Panc1 (cell line): ENCODE measurements around the gene ISM1. TPM values are rescaled to one million over a fixed set of nuclear protein-coding genes. Genes with fewer than 3 reads are reported as not detected.

Experiments
- ATAC-seq: fragments of 200-7000 bp; cut with Tn5 transposase; 2 replicates; pipeline ENCODE4 v1.9.1; 2020; ENCODE audit warnings: mild to moderate bottlenecking, moderate library complexity
- BruUV-seq: library from RNA; stranded (reverse); fragments of 400-500 nt; replicated peaks from 2 replicates; lab custom pipeline; 2021; lab: Mats Ljungman, UMichigan
- CTCF ChIA-PET: fragments of 300-600 bp; sonication (Branson Sonifier 250); formaldehyde crosslinking; loops from one replicate; lab custom pipeline; 2022; ENCODE audit warnings: antibody characterized with exemption; lab: Charles Lee
- POLR2A ChIA-PET: fragments of 300-600 bp; sonication (Branson Sonifier 250); formaldehyde crosslinking; loops from one replicate; lab custom pipeline; 2022; ENCODE audit warnings: antibody characterized with exemption; lab: Charles Lee
- DNase-seq: peaks from one replicate; pipeline ENCODE4 v3.0.0-alpha.2; 2010; ENCODE audit warnings: low read depth, low spot score
- H3K27ac ChIP-seq: 2 replicates; pipeline ENCODE4 v1.5.1; 2011; ENCODE audit warnings: mild to moderate bottlenecking, low read length, inconsistent platforms
- H3K27me3 ChIP-seq: fragments of 200-500 bp; sonication (Bioruptor generic); 2 replicates; pipeline ENCODE4 v1.6.0; 2014; ENCODE audit warnings: low read length, inconsistent platforms; ENCODE audit not compliant: control insufficient read depth, insufficient read depth
- H3K36me3 ChIP-seq: fragments of 200-500 bp; sonication (Bioruptor generic); 2 replicates; pipeline ENCODE4 v1.5.1; 2014; ENCODE audit warnings: inconsistent platforms, mild to moderate bottlenecking, low read length, moderate library complexity; ENCODE audit not compliant: control insufficient read depth, insufficient read depth
- H3K4me1 ChIP-seq: 2 replicates; pipeline ENCODE4 v1.5.1; 2011; ENCODE audit warnings: inconsistent platforms, mild to moderate bottlenecking, low read length, moderate library complexity; ENCODE audit not compliant: control insufficient read depth, insufficient read depth
- H3K4me3 ChIP-seq, 2 experiments: 2 replicates each; pipeline ENCODE4 v1.5.1; 2011 to 2012; ENCODE audit warnings: low read depth in 2 of 2, low read length in 2 of 2, mild to moderate bottlenecking in 2 of 2, inconsistent platforms in 1 of 2, moderate library complexity in 1 of 2
- H3K9me3 ChIP-seq: fragments of 200-500 bp; sonication (Bioruptor generic); 2 replicates; pipeline ENCODE4 v1.5.1; 2014; ENCODE audit warnings: low read depth, mild to moderate bottlenecking, inconsistent platforms, low read length, moderate library complexity; ENCODE audit not compliant: control insufficient read depth, insufficient read depth
- POLR2AphosphoS5 ChIP-seq: IDR thresholded peaks from 2 replicates; pipeline ENCODE4 v1.6.1; 2012; ENCODE audit warnings: mild to moderate bottlenecking, low read depth, low read length, moderate library complexity
- REST ChIP-seq, 2 experiments: IDR thresholded peaks; 2 replicates each; pipeline ENCODE4 v1.6.1; 2011 to 2012; ENCODE audit warnings: low read depth in 2 of 2, control low read depth in 1 of 2, low read length in 1 of 2, mild to moderate bottlenecking in 1 of 2, moderate library complexity in 1 of 2; ENCODE audit not compliant: insufficient read depth in 1 of 2
- SIN3A ChIP-seq: IDR thresholded peaks from 2 replicates; pipeline ENCODE4 v1.6.1; 2012; ENCODE audit warnings: low read depth, mild to moderate bottlenecking, low read length, moderate library complexity, borderline replicate concordance; ENCODE audit not compliant: insufficient read depth
- TCF7L2 ChIP-seq: IDR thresholded peaks from 2 replicates; pipeline ENCODE4 v1.6.1; 2011; ENCODE audit warnings: mild to moderate bottlenecking, low read depth, low read length, inconsistent platforms
- in situ Hi-C: cut with HindIII; loops from 2 replicates; pipeline ENCODE4 v1.10.0; 2016; ENCODE audit warnings: low sequenced_read_pairs, low pct_unique_long_range_greater_than_20kb
- intact Hi-C: fragments of 100-400 bp; cut with micrococcal nuclease; formaldehyde crosslinking; loops from one replicate; pipeline ENCODE4 v1.10.0; 2022; ENCODE audit not compliant: unreplicated experiment
- total RNA-seq: library from RNA; stranded (reverse); gene quantifications from one replicate; pipeline ENCODE4 v1.2.1, GENCODE V29; 2021; ENCODE audit not compliant: unreplicated experiment
- TF ChIP-seq, protein P1 (sequence below): fragments of 450-650 bp; IDR thresholded peaks from 2 replicates; pipeline ENCODE4 v1.5.1; 2017; ENCODE audit warnings: mild to moderate bottlenecking

Gene ISM1
- total RNA-seq, 1 experiment from 2014 or later = not detected

DNA sequence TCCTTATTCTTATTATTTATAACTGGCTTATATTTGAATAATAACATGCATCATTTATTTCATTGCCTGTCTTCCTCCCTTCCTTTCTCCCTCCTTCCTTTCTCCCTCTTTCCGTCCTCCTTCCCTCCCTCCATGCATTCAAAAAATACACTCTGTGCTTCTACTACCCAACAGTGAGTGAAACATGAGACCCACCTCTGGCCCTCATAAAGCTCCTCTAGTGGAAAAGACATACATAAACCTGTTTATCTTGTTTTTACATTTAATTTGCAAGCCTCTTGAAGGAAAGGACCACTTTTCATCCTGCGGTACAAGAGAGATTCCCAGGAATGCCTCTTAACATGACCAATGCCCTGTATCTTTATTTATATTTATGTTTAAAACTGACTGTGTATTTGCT, 21.8 kb upstream of the ISM1 start:
- no peak overlapping the region for H3K27ac ChIP-seq
- CTCF ChIA-PET = no interaction called here
- no peaks in the 10 kb centered on the region for H3K4me1 ChIP-seq
- no peaks in the 10 kb centered on the region for H3K9me3 ChIP-seq
- no peak overlapping the region for H3K4me3 ChIP-seq
- no peaks in the 10 kb centered on the region; the same call in 1 of the 2 replicates for H3K27me3 ChIP-seq
- ATAC-seq (no peak), DNase-seq (no peak)
- TF ChIP-seq REST (IDR thresholded peaks at IDR 0.05; ENCODE audit: insufficient read depth in 1 of 2, low read depth in 2 of 2, low read length in 1 of 2) (no peak), SIN3A (no peak), TCF7L2 (no peak), POLR2AphosphoS5 (no peak)
- TF ChIP-seq, protein P1, sequence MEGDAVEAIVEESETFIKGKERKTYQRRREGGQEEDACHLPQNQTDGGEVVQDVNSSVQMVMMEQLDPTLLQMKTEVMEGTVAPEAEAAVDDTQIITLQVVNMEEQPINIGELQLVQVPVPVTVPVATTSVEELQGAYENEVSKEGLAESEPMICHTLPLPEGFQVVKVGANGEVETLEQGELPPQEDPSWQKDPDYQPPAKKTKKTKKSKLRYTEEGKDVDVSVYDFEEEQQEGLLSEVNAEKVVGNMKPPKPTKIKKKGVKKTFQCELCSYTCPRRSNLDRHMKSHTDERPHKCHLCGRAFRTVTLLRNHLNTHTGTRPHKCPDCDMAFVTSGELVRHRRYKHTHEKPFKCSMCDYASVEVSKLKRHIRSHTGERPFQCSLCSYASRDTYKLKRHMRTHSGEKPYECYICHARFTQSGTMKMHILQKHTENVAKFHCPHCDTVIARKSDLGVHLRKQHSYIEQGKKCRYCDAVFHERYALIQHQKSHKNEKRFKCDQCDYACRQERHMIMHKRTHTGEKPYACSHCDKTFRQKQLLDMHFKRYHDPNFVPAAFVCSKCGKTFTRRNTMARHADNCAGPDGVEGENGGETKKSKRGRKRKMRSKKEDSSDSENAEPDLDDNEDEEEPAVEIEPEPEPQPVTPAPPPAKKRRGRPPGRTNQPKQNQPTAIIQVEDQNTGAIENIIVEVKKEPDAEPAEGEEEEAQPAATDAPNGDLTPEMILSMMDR = no peak
- H3K36me3 ChIP-seq = no peaks in the 10 kb centered on the region
- in situ Hi-C loops = no loop called here
- POLR2A ChIA-PET = no interaction called here
- BruUV-seq = no TSS peak
- intact Hi-C loops = no loop called here

DNA sequence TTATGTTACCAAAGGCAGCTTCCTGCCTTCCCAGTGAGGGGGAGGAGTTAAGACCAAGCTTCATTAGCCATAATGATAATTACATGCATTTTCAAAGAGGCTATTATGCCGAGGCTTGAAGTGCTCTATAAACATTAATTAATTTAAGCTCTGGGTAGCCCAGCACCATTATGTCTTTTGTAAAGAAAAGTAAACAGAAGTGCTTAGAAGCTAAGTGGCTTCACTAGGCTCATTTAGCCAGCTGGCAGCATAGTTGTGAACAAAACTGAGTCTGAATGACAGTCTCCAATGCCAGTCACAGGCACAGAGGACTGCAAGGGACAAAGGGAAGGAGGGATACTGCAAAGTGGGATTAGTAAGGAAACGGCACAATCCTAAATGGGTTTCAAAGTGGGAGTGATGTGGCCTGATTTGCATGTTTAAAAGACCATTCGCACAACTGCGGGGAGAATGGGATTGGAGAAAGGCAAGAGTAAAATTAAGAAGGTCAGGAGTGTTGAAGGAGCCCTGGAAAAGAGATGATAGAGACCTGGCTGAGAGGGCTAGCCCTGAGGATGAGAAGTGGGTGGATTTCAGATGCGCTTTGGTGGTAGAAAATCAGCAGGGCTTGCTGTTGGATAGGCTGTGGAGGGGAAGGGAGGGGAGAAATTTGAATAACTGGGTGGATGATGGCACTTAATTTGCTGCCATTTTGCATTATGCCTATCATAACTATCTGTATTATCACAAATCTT, 20.1 kb upstream of the ISM1 start:
- ChIA-PET POLR2A (no interaction called here), CTCF (interaction anchor here (0.5 kb wide), 1 partner anchor 14 kb away, joined by 3 read pairs; no protein-coding TSS in a partner anchor)
- Histone ChIP-seq H3K9me3 (no peaks in the 10 kb centered on the region), H3K36me3 (no peaks in the 10 kb centered on the region), H3K4me1 (no peaks in the 10 kb centered on the region), H3K4me3 (no peak overlapping the region), H3K27me3 (no peaks in the 10 kb centered on the region; the same call in 1 of the 2 replicates), H3K27ac (no peak overlapping the region)
- in situ Hi-C loops = no loop called here
- intact Hi-C loops = no loop called here
- no peak for ATAC-seq
- no TSS peak for BruUV-seq
- DNase-seq = no peak
- no peak for TF ChIP-seq POLR2AphosphoS5
- TF ChIP-seq, protein P1 = no peak
- no peak for TF ChIP-seq SIN3A
- no peak for TF ChIP-seq REST (IDR thresholded peaks at IDR 0.05; ENCODE audit: insufficient read depth in 1 of 2, low read depth in 2 of 2, low read length in 1 of 2)
- TF ChIP-seq TCF7L2 = no peak
